ENCODE results near the gene ZBTB14.

Gene ZBTB14, protein sequence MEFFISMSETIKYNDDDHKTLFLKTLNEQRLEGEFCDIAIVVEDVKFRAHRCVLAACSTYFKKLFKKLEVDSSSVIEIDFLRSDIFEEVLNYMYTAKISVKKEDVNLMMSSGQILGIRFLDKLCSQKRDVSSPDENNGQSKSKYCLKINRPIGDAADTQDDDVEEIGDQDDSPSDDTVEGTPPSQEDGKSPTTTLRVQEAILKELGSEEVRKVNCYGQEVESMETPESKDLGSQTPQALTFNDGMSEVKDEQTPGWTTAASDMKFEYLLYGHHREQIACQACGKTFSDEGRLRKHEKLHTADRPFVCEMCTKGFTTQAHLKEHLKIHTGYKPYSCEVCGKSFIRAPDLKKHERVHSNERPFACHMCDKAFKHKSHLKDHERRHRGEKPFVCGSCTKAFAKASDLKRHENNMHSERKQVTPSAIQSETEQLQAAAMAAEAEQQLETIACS

DNA sequence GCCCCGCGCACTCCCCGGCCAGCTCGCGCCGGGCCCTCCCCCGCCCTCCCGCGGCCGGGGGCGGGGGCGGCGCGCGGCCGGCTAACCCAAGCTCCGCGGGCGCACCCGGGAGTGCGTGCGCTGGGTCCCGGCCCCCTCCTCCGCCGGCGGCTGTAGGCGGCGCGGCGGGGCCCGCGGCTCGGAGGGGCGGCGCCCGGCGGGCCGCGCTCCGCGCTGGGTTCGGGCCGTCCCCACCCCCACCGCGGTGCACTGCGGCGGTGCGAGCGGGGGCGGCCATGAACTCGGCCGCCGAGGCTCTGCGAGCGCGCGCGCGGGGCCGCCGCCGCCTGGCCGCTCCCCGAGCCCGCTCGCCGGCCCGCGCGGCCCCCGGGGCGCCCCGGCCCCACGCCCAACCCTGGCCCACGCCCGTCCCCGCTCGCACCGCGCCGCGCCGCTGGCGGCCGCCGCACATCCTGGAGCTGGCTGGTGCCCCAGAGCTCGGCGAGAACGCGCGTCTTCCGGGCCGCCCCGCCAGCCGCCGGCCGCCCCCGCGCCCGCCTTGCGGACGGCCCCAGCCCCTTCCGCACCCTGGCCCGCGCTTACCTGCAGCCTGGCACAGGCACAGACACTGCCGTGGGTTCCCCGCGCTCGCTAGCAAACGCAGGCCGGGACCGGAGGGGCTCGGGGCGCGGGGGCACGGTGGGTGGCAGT lies at the start of gene ZBTB14:
TSS of gene ZBTB14 (minus strand) at position 496 of the 690 bp plus-strand sequence. CDS start 2,480 bp downstream, outside the sequence.
- Mint-ChIP-seq H3K4me1 (peaks cover 38% of the 10 kb centered on the region), H3K36me3 (ENCODE audit: low read depth) (peaks cover 31% of the 10 kb centered on the region), H3K27ac (peak within 1 kb of the TSS; percentile 99)

DNA sequence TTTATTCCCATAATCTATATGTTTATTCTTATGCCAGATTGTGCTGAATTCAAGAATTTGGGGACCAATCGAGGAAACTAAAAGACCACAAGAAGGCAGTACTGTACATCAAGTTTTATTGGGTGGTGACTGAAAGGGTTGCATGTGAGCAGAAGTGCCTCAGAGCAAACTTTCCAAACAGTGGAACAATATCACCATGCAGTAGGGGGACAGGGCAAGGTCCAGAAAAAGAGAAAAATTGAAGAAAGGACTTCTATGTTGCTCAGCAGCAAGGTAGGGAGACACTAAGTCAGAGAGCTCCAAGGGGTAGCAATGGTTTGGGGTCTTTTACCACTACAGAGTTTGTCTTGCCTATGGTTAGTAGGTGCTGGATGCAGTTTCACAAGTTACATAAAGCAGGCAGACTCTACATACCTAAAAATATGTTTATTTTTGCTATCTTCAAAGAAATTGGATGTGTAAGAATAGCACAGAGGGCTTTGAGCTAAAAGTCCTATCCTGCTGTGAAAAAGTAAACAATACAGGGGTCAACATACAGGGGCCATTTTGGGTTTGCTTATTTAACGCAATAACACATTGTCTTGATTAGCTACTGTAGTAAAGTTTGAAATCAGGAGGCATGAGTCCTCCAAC lies 43.8 kb upstream of the ZBTB14 start:
- no peaks in the 10 kb centered on the region for H3K27me3 Mint-ChIP-seq
- H3K4me1 Mint-ChIP-seq: no peaks in the 10 kb centered on the region
- ATAC-seq (no peak), DNase-seq (no peak)
- no peak overlapping the region for H3K27ac Mint-ChIP-seq
- peaks cover 11% of the 10 kb centered on the region for H3K9me3 Mint-ChIP-seq
- H3K4me3 Mint-ChIP-seq: no peak overlapping the region
- H3K36me3 Mint-ChIP-seq (ENCODE audit: low read depth): no peaks in the 10 kb centered on the region

More for the DNA sequence above, at the start of gene ZBTB14:
- Mint-ChIP-seq H3K4me3 (peak within 1 kb of the TSS; percentile 92), H3K27me3 (no peaks in the 10 kb centered on the region), H3K9me3 (peaks cover 3% of the 10 kb centered on the region)
- DNase-seq: peak; percentile 63
- ATAC-seq: peak; percentile 42

DNA sequence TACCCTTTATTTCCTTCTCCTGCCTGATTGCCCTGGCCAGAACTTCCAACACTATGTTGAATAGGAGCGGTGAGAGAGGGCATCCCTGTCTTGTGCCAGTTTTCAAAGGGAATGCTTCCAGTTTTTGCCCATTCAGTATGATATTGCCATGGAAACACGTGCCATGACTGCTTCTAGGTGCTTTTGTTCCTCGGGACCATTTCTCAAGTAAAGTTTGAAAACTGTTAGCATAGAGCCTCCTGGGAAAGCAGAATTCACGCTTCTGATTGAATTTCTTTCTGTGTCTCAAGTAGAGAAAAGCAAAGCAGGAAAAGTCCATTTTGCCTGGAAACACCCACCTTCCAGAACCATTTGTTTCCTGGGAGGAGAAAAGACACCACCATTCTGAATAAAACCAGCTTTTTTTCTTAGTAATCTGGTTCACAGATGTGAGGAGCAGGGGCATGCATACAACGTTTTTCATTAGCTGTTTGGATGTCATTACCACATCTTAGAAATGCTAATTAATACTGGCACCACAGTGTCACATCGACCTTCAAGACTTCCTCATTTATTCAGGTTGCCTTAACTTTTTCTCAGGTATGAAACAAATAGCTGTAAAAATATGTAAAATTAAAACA lies 39.0 kb upstream of the ZBTB14 start:
- no peak overlapping the region for H3K4me3 Mint-ChIP-seq
- no peaks in the 10 kb centered on the region for H3K27me3 Mint-ChIP-seq
- DNase-seq (no peak), ATAC-seq (no peak)
- H3K4me1 Mint-ChIP-seq: no peaks in the 10 kb centered on the region
- peaks cover 3% of the 10 kb centered on the region for H3K9me3 Mint-ChIP-seq
- H3K36me3 Mint-ChIP-seq (ENCODE audit: low read depth): no peaks in the 10 kb centered on the region
- H3K27ac Mint-ChIP-seq: no peak overlapping the region

DNA sequence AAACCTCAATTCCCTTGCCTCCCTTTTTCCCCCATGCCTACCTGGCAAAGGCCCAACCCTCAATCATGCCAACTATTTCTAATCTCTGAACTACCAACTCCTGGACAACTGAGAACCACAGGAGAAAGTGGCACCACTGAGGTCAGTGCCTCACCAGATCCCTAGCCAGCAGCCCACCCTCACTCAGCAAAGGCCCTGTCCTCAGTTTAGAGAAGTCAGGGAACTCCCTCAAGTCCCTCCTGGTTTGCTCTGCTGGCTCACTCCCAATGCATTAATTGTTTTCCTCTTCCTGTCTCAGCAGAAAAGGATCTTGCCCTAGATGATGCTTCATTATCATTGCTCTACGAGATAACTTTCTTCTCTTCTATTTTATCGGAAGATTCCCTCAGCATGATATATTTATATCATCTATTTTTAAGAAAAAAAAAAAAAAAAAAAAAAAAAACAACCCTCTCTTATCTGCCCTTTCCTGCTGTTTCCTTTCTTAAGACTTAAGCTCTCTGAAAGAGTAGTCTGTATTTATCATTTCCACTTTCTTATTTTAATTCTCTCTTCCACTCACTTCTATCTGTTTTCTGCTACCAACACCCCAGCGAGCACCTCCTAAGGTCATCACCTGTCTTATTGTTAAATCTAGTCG lies 22.7 kb upstream of the ZBTB14 start:
- peaks cover 21% of the 10 kb centered on the region for H3K36me3 Mint-ChIP-seq (ENCODE audit: low read depth)
- H3K9me3 Mint-ChIP-seq: peaks cover 4% of the 10 kb centered on the region
- no peaks in the 10 kb centered on the region for H3K27me3 Mint-ChIP-seq
- no peak overlapping the region for H3K4me3 Mint-ChIP-seq
- ATAC-seq: no peak
- no peak overlapping the region for H3K27ac Mint-ChIP-seq
- DNase-seq: no peak
- no peaks in the 10 kb centered on the region for H3K4me1 Mint-ChIP-seq

- DNase-seq (no peak), ATAC-seq (no peak)
- no peaks in the 10 kb centered on the region for H3K27me3 Mint-ChIP-seq
- no peak overlapping the region for H3K27ac Mint-ChIP-seq
- H3K4me3 Mint-ChIP-seq: no peak overlapping the region
- peaks cover 16% of the 10 kb centered on the region for H3K36me3 Mint-ChIP-seq (ENCODE audit: low read depth)
- H3K9me3 Mint-ChIP-seq: no peaks in the 10 kb centered on the region
- no peaks in the 10 kb centered on the region for H3K4me1 Mint-ChIP-seq
Observed at GRCh38 chr18:5317186-5317585, 21.7 kb upstream of the ZBTB14 start.

DNA sequence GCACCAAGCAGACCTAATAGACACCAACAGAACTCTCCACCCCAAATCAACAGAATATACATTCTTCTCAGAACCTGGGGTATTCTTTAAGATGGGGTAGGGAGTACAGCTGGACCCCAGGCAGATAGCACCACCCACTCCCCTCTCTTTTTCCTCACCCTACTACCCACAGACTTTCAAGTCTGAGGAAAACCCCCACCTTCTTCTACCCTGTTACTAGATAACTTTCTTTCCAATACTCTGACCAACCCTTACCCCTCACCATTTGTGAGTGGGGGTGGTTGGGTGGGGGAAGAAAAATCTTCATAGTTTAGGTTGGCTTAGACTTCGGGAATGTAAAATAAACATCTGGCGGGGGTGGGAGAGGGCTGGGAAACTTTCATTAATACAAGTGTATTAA lies 20.3 kb upstream of the ZBTB14 start:
- H3K4me3 Mint-ChIP-seq: no peak overlapping the region
- no peak overlapping the region for H3K27ac Mint-ChIP-seq
- no peaks in the 10 kb centered on the region for H3K27me3 Mint-ChIP-seq
- no peak for DNase-seq
- H3K36me3 Mint-ChIP-seq (ENCODE audit: low read depth): peaks cover 12% of the 10 kb centered on the region
- peaks cover 6% of the 10 kb centered on the region for H3K4me1 Mint-ChIP-seq
- ATAC-seq: no peak
- no peaks in the 10 kb centered on the region for H3K9me3 Mint-ChIP-seq

GRCh38 chr18:5311301-5311989 lies 15.9 kb upstream of the ZBTB14 start:
- Mint-ChIP-seq H3K27me3 (no peaks in the 10 kb centered on the region), H3K4me3 (no peak overlapping the region), H3K27ac (no peak overlapping the region), H3K9me3 (no peaks in the 10 kb centered on the region), H3K4me1 (peaks cover 25% of the 10 kb centered on the region), H3K36me3 (ENCODE audit: low read depth) (no peaks in the 10 kb centered on the region)
- ATAC-seq (no peak), DNase-seq (no peak)

GRCh38 chr18:5309888-5310470 lies 14.5 kb upstream of the ZBTB14 start:
- Mint-ChIP-seq H3K4me3 (peak overlapping the region; percentile 80), H3K27ac (peak overlapping the region; percentile 68), H3K4me1 (peaks cover 25% of the 10 kb centered on the region), H3K36me3 (ENCODE audit: low read depth) (no peaks in the 10 kb centered on the region), H3K9me3 (no peaks in the 10 kb centered on the region), H3K27me3 (no peaks in the 10 kb centered on the region)
- DNase-seq (no peak), ATAC-seq (peak; percentile 85)

DNA sequence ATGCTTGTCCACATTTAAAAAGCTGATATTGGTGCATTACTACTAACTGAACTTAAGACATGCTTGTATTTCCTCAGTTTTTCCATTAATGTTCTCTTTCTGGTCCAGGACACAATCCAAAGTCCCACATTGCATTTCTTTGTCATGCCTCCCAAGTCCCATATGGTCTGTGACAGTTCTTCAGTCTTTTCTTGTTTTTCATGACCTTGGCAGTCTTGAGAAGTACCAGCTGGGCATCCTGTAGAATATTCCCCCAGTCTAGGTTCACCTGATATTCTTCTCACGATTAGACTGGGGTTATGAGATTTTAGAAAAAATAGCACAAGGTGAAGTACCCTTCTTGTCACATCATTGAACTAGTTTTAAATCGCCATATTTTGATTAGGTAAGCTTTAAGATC lies 10.3 kb upstream of the ZBTB14 start:
- Mint-ChIP-seq H3K4me1 (peaks cover 19% of the 10 kb centered on the region), H3K36me3 (ENCODE audit: low read depth) (no peaks in the 10 kb centered on the region), H3K4me3 (no peak overlapping the region), H3K27me3 (peaks cover 10% of the 10 kb centered on the region), H3K27ac (no peak overlapping the region), H3K9me3 (no peaks in the 10 kb centered on the region)
- DNase-seq (no peak), ATAC-seq (no peak)

DNA sequence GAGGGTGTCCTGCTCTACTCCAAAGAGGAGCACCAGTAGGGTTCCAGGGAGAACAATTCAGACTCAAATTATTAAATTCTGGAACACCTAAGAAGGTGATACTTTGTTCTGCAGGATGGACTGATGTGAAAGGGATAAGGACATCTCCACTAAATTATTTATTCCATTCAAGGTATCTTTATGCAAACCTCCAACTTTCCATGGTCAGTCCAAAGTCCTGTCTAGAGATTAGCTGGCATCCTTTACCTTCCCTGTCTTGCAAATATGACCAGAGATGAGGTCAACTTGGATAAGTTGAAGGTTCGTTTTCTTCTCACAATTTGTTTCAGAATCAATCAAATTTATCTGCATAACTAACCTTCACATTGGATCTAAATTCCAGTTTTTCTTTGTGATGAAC lies 8.7 kb upstream of the ZBTB14 start:
- H3K4me3 Mint-ChIP-seq: no peak overlapping the region
- peaks cover 12% of the 10 kb centered on the region for H3K27me3 Mint-ChIP-seq
- H3K4me1 Mint-ChIP-seq: peaks cover 3% of the 10 kb centered on the region

GRCh38 chr18:5303636-5304035 lies 8.1 kb upstream of the ZBTB14 start:
- ATAC-seq: no peak
- Mint-ChIP-seq H3K9me3 (no peaks in the 10 kb centered on the region), H3K36me3 (ENCODE audit: low read depth) (no peaks in the 10 kb centered on the region), H3K27ac (no peak overlapping the region), H3K4me1 (no peaks in the 10 kb centered on the region), H3K4me3 (no peak overlapping the region), H3K27me3 (peaks cover 12% of the 10 kb centered on the region)
- no peak for DNase-seq

More for the DNA sequence above, 8.7 kb upstream of the ZBTB14 start:
- no peak overlapping the region for H3K27ac Mint-ChIP-seq
- no peaks in the 10 kb centered on the region for H3K36me3 Mint-ChIP-seq (ENCODE audit: low read depth)
- no peaks in the 10 kb centered on the region for H3K9me3 Mint-ChIP-seq
- DNase-seq (no peak), ATAC-seq (no peak)

DNA sequence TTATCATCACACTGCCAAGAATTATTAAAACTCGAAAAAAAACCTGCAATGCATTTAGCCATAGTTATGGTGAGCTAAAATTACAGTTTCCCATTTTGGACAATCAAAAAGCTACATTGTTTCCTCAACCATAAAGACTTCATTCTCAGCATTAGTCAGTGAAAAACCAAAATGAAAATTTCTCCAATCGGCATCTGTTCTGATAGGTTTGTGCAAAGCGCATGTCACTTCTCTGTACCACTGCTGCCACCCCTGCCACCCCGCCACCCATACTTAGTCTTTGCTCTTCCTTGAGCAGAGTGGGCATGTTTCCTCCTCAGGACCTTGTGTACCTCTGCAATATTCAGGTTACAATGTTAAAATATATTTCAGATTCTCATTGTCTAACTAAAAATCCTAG lies 7.1 kb upstream of the ZBTB14 start:
- Mint-ChIP-seq H3K4me3 (no peak overlapping the region), H3K36me3 (ENCODE audit: low read depth) (no peaks in the 10 kb centered on the region), H3K27me3 (peaks cover 12% of the 10 kb centered on the region), H3K9me3 (no peaks in the 10 kb centered on the region), H3K27ac (no peak overlapping the region), H3K4me1 (peaks cover 3% of the 10 kb centered on the region)
- DNase-seq (no peak), ATAC-seq (no peak)

DNA sequence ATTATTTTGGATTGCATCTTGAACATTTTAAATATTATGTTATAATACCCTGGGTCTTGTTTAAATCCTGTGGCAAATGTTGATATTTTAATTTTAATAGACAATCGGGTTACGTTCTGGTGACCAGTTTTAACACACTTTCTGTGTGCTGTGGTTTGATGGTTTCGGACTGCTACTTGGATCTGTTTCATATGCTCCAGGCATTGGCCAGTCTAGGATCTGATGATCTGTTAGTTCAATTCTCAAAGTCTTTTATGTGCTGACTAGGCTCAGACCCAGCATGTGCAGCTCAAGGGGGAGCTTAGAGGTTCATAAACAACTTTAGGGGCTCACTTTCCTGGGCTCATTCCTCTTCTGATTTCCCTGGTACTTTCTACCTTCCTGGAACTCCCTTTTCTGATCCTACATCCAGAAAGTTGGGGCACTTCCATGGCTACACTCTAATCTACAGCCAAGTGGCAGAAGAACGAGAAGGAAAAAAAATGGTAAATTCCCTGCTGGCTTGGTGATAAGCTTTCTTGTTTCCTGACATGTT lies 5.0 kb upstream of the ZBTB14 start:
- DNase-seq (no peak), ATAC-seq (no peak)
- H3K27ac Mint-ChIP-seq: no peak overlapping the region
- peaks cover 3% of the 10 kb centered on the region for H3K9me3 Mint-ChIP-seq
- no peak overlapping the region for H3K4me3 Mint-ChIP-seq
- peaks cover 13% of the 10 kb centered on the region for H3K4me1 Mint-ChIP-seq
- no peaks in the 10 kb centered on the region for H3K36me3 Mint-ChIP-seq (ENCODE audit: low read depth)
- H3K27me3 Mint-ChIP-seq: peaks cover 12% of the 10 kb centered on the region
